Measurements from ENCODE around the gene VPS13D.
"Not testable (repeated sequence)": the region's sequence is repeated elsewhere in the genome, so short reads cannot be mapped to it uniquely, and the experiment has no call there.

Gene VPS13D

GRCh38 chr1:12527564-12527963 is 297.7 kb downstream of the VPS13D start:
- DNase-seq, result no peak

- DNase-seq, result no peak
These were observed 298.4 kb downstream of the VPS13D start for GRCh38 chr1:12528021-12528852.

GRCh38 chr1:12529640-12530174 is 299.9 kb downstream of the VPS13D start:
- no peak for DNase-seq

- no peak for DNase-seq
These were observed 300.8 kb downstream of the VPS13D start for GRCh38 chr1:12530462-12531178.

GRCh38 chr1:12531179-12531499 is 301.3 kb downstream of the VPS13D start:
- DNase-seq, result no peak

GRCh38 chr1:12532405-12533315 is 302.8 kb downstream of the VPS13D start:
- no peak for DNase-seq

GRCh38 chr1:12536023-12536639 is 306.3 kb downstream of the VPS13D start:
- no peak for DNase-seq

- DNase-seq, result no peak
These were observed 307.5 kb downstream of the VPS13D start for GRCh38 chr1:12537294-12537693.

- no peak for DNase-seq
These were observed 308.2 kb downstream of the VPS13D start for GRCh38 chr1:12537906-12538461.

GRCh38 chr1:12538536-12538935 is 308.7 kb downstream of the VPS13D start:
- not testable (repeated sequence) for DNase-seq

GRCh38 chr1:12539320-12539704 is 309.5 kb downstream of the VPS13D start:
- DNase-seq, result no peak

- no peak for DNase-seq
These were observed 310.1 kb downstream of the VPS13D start for GRCh38 chr1:12539705-12540579.

GRCh38 chr1:12540580-12541273 is 310.9 kb downstream of the VPS13D start:
- DNase-seq, result no peak

GRCh38 chr1:12541274-12542137 is 311.7 kb downstream of the VPS13D start:
- no peak for DNase-seq

GRCh38 chr1:12542138-12542465 is 312.3 kb downstream of the VPS13D start:
- no peak for DNase-seq

- DNase-seq, result no peak
These were observed 313.1 kb downstream of the VPS13D start for GRCh38 chr1:12542616-12543592.

- DNase-seq, result no peak
These were observed 313.9 kb downstream of the VPS13D start for GRCh38 chr1:12543740-12544154.

GRCh38 chr1:12544357-12544756 is 314.5 kb downstream of the VPS13D start:
- DNase-seq, result no peak

All from NCI-H526 treated with DMSO at 0.1 percent for 48 hours (cell line).